Measurements from ENCODE around the gene BRCC3.

Gene BRCC3

DNA sequence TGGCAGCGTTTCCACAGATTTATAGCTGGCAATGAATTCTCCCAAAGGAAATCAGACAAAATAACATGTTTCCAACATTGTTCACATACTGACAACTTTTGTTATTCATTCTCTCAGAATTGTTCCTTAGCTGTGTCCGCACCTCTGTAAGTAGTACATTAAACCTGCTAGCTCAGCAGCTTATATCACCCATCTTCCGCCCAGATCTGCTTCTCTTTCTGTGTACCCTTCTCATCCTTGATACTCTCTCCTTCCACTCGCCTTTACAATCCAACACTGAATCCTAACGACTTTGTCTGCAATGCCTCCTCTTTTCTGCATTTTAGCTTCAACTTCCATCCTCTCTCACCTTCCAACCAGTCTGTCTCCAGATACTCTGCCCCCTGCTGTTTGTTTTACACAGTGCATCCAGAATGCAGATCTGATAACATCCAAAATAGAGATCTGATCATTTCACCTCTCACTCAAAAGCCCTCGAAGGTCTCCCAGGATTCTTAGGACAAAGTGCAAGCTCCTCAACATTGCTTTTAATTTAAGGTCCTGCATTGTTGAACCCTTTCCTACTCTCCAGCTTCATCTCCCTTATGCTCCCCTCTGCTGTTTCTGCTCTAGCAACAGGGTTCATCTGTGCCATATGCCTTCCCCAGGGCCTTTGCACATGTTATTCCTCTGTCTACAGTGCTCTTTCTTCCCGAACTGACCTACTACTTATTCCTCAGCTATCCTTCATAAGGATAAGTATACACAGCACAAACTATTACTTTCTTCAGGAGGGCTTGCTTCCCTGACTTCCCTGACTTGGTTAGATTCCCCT, 77.6 kb downstream of the BRCC3 start:
- peak; percentile 6 for DNase-seq

- no peak for DNase-seq
Observed at GRCh38 chrX:155169881-155170280, 98.6 kb downstream of the BRCC3 start.
